HPDE6-E6E7 (cell line): ENCODE data around the gene STARD13.
"Not testable (repeated sequence)": the region's sequence is repeated elsewhere in the genome, so short reads cannot be mapped to it uniquely, and the experiment has no call there.

Experiments used
- DNase-seq: peaks from one replicate; pipeline ENCODE4 v3.0.0; 2011; ENCODE audit warnings: missing footprints; ENCODE audit errors: extremely low spot score

Gene STARD13

GRCh38 chr13:33196767-33197166, 88.8 kb downstream of the STARD13 start:
- DNase-seq = no peak

- no peak for DNase-seq
Measured at GRCh38 chr13:33195693-33196464, 89.7 kb downstream of the STARD13 start.

- DNase-seq = no peak
Measured at GRCh38 chr13:33194820-33195692, 90.5 kb downstream of the STARD13 start.

GRCh38 chr13:33193428-33193974, 92.1 kb downstream of the STARD13 start:
- DNase-seq = no peak

GRCh38 chr13:33191425-33192210, 93.9 kb downstream of the STARD13 start:
- no peak for DNase-seq

- no peak for DNase-seq
Measured at GRCh38 chr13:33189470-33189869, 96.1 kb downstream of the STARD13 start.

- DNase-seq = no peak
Measured at GRCh38 chr13:33188093-33188882, 97.3 kb downstream of the STARD13 start.

GRCh38 chr13:33186861-33187291, 98.7 kb downstream of the STARD13 start:
- no peak for DNase-seq

GRCh38 chr13:33185853-33186252, 99.7 kb downstream of the STARD13 start:
- no peak for DNase-seq

- no peak for DNase-seq
Measured at GRCh38 chr13:33184530-33184929, 101.0 kb downstream of the STARD13 start.

- DNase-seq = no peak
Measured at GRCh38 chr13:33184112-33184490, 101.5 kb downstream of the STARD13 start.

GRCh38 chr13:33183431-33184111, 102.0 kb downstream of the STARD13 start:
- no peak for DNase-seq

GRCh38 chr13:33182729-33183128, 102.8 kb downstream of the STARD13 start:
- no peak for DNase-seq

- DNase-seq = no peak
Measured at GRCh38 chr13:33181264-33181663, 104.3 kb downstream of the STARD13 start.

- DNase-seq = no peak
Measured at GRCh38 chr13:33180122-33180804, 105.3 kb downstream of the STARD13 start.

- no peak for DNase-seq
Measured at GRCh38 chr13:33179463-33179862, 106.1 kb downstream of the STARD13 start.

GRCh38 chr13:33178209-33178840, 107.2 kb downstream of the STARD13 start:
- no peak for DNase-seq

GRCh38 chr13:33177340-33178208, 108.0 kb downstream of the STARD13 start:
- DNase-seq = not testable (repeated sequence)
